HepG2 (cell line): Measurements from ENCODE around the gene ACAP3. TPM values are rescaled to one million over a fixed set of nuclear protein-coding genes. Genes with fewer than 3 reads are reported as not detected.
A peak's percentile ranks its signal among the peaks of the same experiment; 100 is the strongest.

Experiments used
- ATAC-seq: fragments of 200-7000 bp; cut with Tn5 transposase; 3 replicates; pipeline ENCODE4 v1.9.1; 2020; ENCODE audit warnings: mild to moderate bottlenecking, moderate library complexity
- BruUV-seq: library from RNA; stranded (reverse); fragments of 400-500 nt; replicated peaks from 2 replicates; lab custom pipeline; 2021; lab: Mats Ljungman, UMichigan
- CTCF ChIA-PET: fragments of 300-600 bp; formaldehyde crosslinking; extraction: SDS; loops from one replicate; lab custom pipeline; 2021; ENCODE audit warnings: low total read pairs, inconsistent platforms, low intra/inter-chr PET ratio; lab: Yijun Ruan, JAX
- POLR2A ChIA-PET: fragments of 350-600 bp; sonication (Branson Sonifier 250); formaldehyde crosslinking; loops from one replicate; lab custom pipeline; 2020; ENCODE audit warnings: antibody characterized with exemption, inconsistent platforms; lab: Yijun Ruan, JAX
- DNase-seq: peaks from one replicate; pipeline ENCODE4 v3.0.0-alpha.2; 2015; ENCODE audit warnings: low spot score
- FAIRE-seq: peaks from 3 replicates; lab custom pipeline; 2011; peaks lifted over from hg19 to GRCh38; lab: Jason Lieb, UNC
- H2AFZ ChIP-seq: one replicate; pipeline ENCODE4 v1.6.1; 2011; ENCODE audit warnings: low read length, inconsistent platforms
- H3K27ac ChIP-seq: fragments of 300-600 bp; 3 replicates; pipeline ENCODE4 v1.8.0; 2011; ENCODE audit warnings: mixed run types, mild to moderate bottlenecking, mixed read lengths, low read length, inconsistent platforms; ENCODE audit not compliant: insufficient read depth; ENCODE audit errors: extremely low read length
- H3K27me3 ChIP-seq, 2 experiments: fragments of 200-600 bp in 1 of 2; 2 replicates in 1 of 2; 3 replicates in 1 of 2; pipeline versions ENCODE4 v1.6.0 to v1.8.0; 2011; ENCODE audit warnings: low read length in 2 of 2, mild to moderate bottlenecking in 2 of 2, moderate library complexity in 2 of 2, inconsistent platforms in 1 of 2; ENCODE audit not compliant: insufficient read depth in 2 of 2, control insufficient read depth in 1 of 2
- H3K36me3 ChIP-seq, 2 experiments: fragments of 200-600 bp in 1 of 2; replicated peaks in 1 of 2; 2 replicates in 1 of 2; 3 replicates in 1 of 2; pipeline versions ENCODE4 v1.5.1 to v1.8.0; 2011; ENCODE audit warnings: low read length in 2 of 2, inconsistent platforms in 1 of 2; ENCODE audit not compliant: insufficient read depth in 2 of 2, control insufficient read depth in 1 of 2
- H3K4me1 ChIP-seq: 2 replicates; pipeline ENCODE4 v1.5.1; 2012; ENCODE audit warnings: low read length, inconsistent platforms; ENCODE audit not compliant: insufficient read depth
- H3K4me2 ChIP-seq: 2 replicates; pipeline ENCODE4 v1.6.0; 2011; ENCODE audit warnings: low read depth, low read length, inconsistent platforms
- H3K4me3 ChIP-seq, 3 experiments: fragments of 200-600 bp in 1 of 3; sonication (generic), shearing (Covaris generic) in 1 of 3; replicated peaks in 1 of 3; 2 replicates each; pipeline ENCODE4 v1.5.1; 2011 to 2016; ENCODE audit warnings: low read length in 3 of 3, inconsistent platforms in 2 of 3, low read depth in 2 of 3, mild to moderate bottlenecking in 2 of 3, control low read depth in 1 of 3, mixed read lengths in 1 of 3; ENCODE audit not compliant: insufficient read depth in 1 of 3
- H3K79me2 ChIP-seq: one replicate; pipeline ENCODE4 v1.6.1; 2011; ENCODE audit warnings: low read length, inconsistent platforms; ENCODE audit not compliant: insufficient read depth
- H3K9ac ChIP-seq: 2 replicates; pipeline ENCODE4 v1.6.0; 2011; ENCODE audit warnings: mild to moderate bottlenecking, low read depth, low read length, inconsistent platforms; ENCODE audit not compliant: insufficient read depth
- H3K9me3 ChIP-seq: 2 replicates; pipeline ENCODE4 v1.5.1; 2012; ENCODE audit warnings: mild to moderate bottlenecking, low read length
- H4K20me1 ChIP-seq: 2 replicates; pipeline ENCODE4 v1.6.0; 2011; ENCODE audit warnings: inconsistent platforms, mild to moderate bottlenecking, low read length, moderate library complexity; ENCODE audit not compliant: insufficient read depth
- AGO2 ChIP-seq: fragments of 200-400 bp; formaldehyde crosslinking; optimal IDR thresholded peaks from 2 replicates; pipeline ENCODE3; 2017; ENCODE audit warnings: mild to moderate bottlenecking, low read depth, low read length, moderate library complexity
- HIVEP1 ChIP-seq: sonication (generic); formaldehyde crosslinking; IDR thresholded peaks from 2 replicates; pipeline ENCODE4 v1.4.0; 2020; ENCODE audit warnings: mild to moderate bottlenecking, missing genetic modification reagents
- MNT ChIP-seq: fragments of 450-650 bp; IDR thresholded peaks from 2 replicates; pipeline ENCODE4 v1.6.1; 2016
- RBFOX2 ChIP-seq: fragments of 200-400 bp; formaldehyde crosslinking; IDR thresholded peaks from 2 replicates; pipeline ENCODE4 v1.6.1; 2017; ENCODE audit warnings: low read depth, mild to moderate bottlenecking, low read length
- ZNF704 ChIP-seq: sonication (generic); formaldehyde crosslinking; IDR thresholded peaks from 2 replicates; pipeline ENCODE4 v1.8.1; 2023; ENCODE audit warnings: mild to moderate bottlenecking, inconsistent platforms, moderate library complexity, missing genetic modification reagents, borderline replicate concordance
- WGBS: methylation state at CpG from one replicate; pipeline ENCODE4 v1.1.6; 2017; ENCODE audit warnings: low lambda C conversion rate; 5-methylcytosine and 5-hydroxymethylcytosine counted together
- in situ Hi-C: cut with HindIII; loops from 2 replicates; pipeline ENCODE4 v1.10.0; 2017; ENCODE audit warnings: low pct_unique_long_range_greater_than_20kb; ENCODE audit not compliant: extremely low pct_ligation_motif_present
- intact Hi-C: fragments of 100-400 bp; cut with micrococcal nuclease; formaldehyde crosslinking; loops from one replicate; pipeline ENCODE4 v1.10.0; 2022; ENCODE audit not compliant: unreplicated experiment
- polyA plus RNA-seq, 8 experiments: library from polyadenylated mRNA; depleted of rRNA in 3 of 8; stranded (reverse) in 7 of 8; unstranded in 1 of 8; fragments of >200 nt; fragmentation: Illumina TruSeq in 4 of 8; extraction: Trizol in 4 of 8; gene quantifications; 2 replicates each; pipeline versions ENCODE4 v1.2.1 to v1.2.3, GENCODE V29; 2011 to 2016; ENCODE audit warnings: low read depth in 4 of 8, missing spikeins in 1 of 8, mixed read lengths in 1 of 8; ENCODE audit not compliant: insufficient read depth in 1 of 8
- total RNA-seq, 5 experiments: library from RNA; depleted of rRNA; stranded (reverse); fragments of >200 nt; fragmentation: Illumina TruSeq; extraction: Trizol; gene quantifications; 2 replicates each; pipeline ENCODE4 v1.2.3, GENCODE V29; 2016; ENCODE audit warnings: low read depth in 1 of 5

Gene ACAP3
- total and polyA plus RNA-seq, 2 of the 13 experiments (the other 11 are each of a cell fraction or from before 2014, with no cell fraction given), result 29.4 to 50.8 TPM

GRCh38 chr1:1303736-1304135 is 4.0 kb downstream of the ACAP3 start:
- H3K9ac ChIP-seq, result no peak overlapping the region
- intact Hi-C loops, result no loop called here

GRCh38 chr1:1302951-1303509 is 4.7 kb downstream of the ACAP3 start:
- WGBS, result 93% methylated on average over 10 of the region's 31 CpGs
- POLR2A ChIA-PET, result no interaction called here
- no peak for DNase-seq
- H4K20me1 ChIP-seq, result no peaks in the 10 kb centered on the region; the same call in 1 of the 2 replicates
- H3K4me3 ChIP-seq, result no peak overlapping the region
- no peak for ATAC-seq
- no peak for TF ChIP-seq ZNF704 (CRISPR knock-in tag)
- peak; percentile 18 for TF ChIP-seq AGO2
- peak; percentile 44; the same call in 1 of the 2 replicates for TF ChIP-seq RBFOX2
- in situ Hi-C loops (no loop called here), intact Hi-C loops (no loop called here)
- H3K79me2 ChIP-seq, result peaks cover 15% of the 10 kb centered on the region
- H3K4me2 ChIP-seq, result no peak overlapping the region
- BruUV-seq, result no TSS peak
- peaks cover 33% of the 10 kb centered on the region for H3K4me1 ChIP-seq
- H2AFZ ChIP-seq, result no peak overlapping the region
- no peak overlapping the region for H3K27ac ChIP-seq
- no peaks in the 10 kb centered on the region; a peak in 1 of 5 replicates for H3K27me3 ChIP-seq
- no peak for FAIRE-seq
- CTCF ChIA-PET, result no interaction called here
- no peak overlapping the region for H3K9ac ChIP-seq
- no peaks in the 10 kb centered on the region for H3K36me3 ChIP-seq
- no peaks in the 10 kb centered on the region for H3K9me3 ChIP-seq

More at GRCh38 chr1:1303736-1304135, 4.0 kb downstream of the ACAP3 start:
- peaks cover 33% of the 10 kb centered on the region for H3K4me1 ChIP-seq
- H3K36me3 ChIP-seq, result no peaks in the 10 kb centered on the region
- no peaks in the 10 kb centered on the region; a peak in 1 of 5 replicates for H3K27me3 ChIP-seq
- WGBS, result 93% methylated on average over 13 of the region's 13 CpGs
- no TSS peak for BruUV-seq
- no peak overlapping the region for H3K4me2 ChIP-seq
- no peak overlapping the region for H3K27ac ChIP-seq
- no peak for FAIRE-seq
- H2AFZ ChIP-seq, result no peak overlapping the region
- ATAC-seq, result no peak
- H3K4me3 ChIP-seq, result no peak overlapping the region
- POLR2A ChIA-PET, result no interaction called here
- in situ Hi-C loops, result no loop called here
- peaks cover 15% of the 10 kb centered on the region for H3K79me2 ChIP-seq
- no peak for DNase-seq
- TF ChIP-seq HIVEP1 (CRISPR knock-in tag), result no peak
- TF ChIP-seq MNT, result peak; percentile 79
- TF ChIP-seq, all 625 proteins: peak for 1
- CTCF ChIA-PET, result no interaction called here
- H3K9me3 ChIP-seq, result no peaks in the 10 kb centered on the region
- H4K20me1 ChIP-seq, result no peaks in the 10 kb centered on the region; the same call in 1 of the 2 replicates
